Esophagus (tissue), 2 donors: ENCODE measurements around the gene ASIC3. TPM values are rescaled to one million over a fixed set of nuclear protein-coding genes. Genes with fewer than 3 reads are reported as not detected.
"Not testable (repeated sequence)": the region's sequence is repeated elsewhere in the genome, so short reads cannot be mapped to it uniquely, and the experiment has no call there.

Experiments
- H3K27ac ChIP-seq, 2 donors: one replicate each; pipeline ENCODE4 v1.5.1; 2013; ENCODE audit warnings: low read depth in 2 of 2, mild to moderate bottlenecking in 2 of 2, inconsistent platforms in 1 of 2, low read length in 1 of 2, moderate library complexity in 1 of 2
- H3K27me3 ChIP-seq, 2 donors: one replicate each; pipeline ENCODE4 v1.6.1; 2013; ENCODE audit warnings: low read length in 2 of 2, control low read depth in 1 of 2, mild to moderate bottlenecking in 1 of 2; ENCODE audit not compliant: insufficient read depth in 2 of 2, control insufficient read depth in 1 of 2
- H3K36me3 ChIP-seq, 2 donors: one replicate each; pipeline ENCODE4 v1.6.1; 2013; ENCODE audit warnings: low read length in 1 of 2; ENCODE audit not compliant: control insufficient read depth in 2 of 2, insufficient read depth in 2 of 2
- H3K4me1 ChIP-seq, 2 donors: one replicate each; pipeline ENCODE4 v1.6.1; 2013; ENCODE audit warnings: low read length in 1 of 2; ENCODE audit not compliant: control insufficient read depth in 2 of 2, insufficient read depth in 2 of 2
- H3K4me3 ChIP-seq, 2 donors: one replicate each; pipeline ENCODE4 v1.5.1; 2013; ENCODE audit warnings: low read length in 2 of 2, mild to moderate bottlenecking in 2 of 2, low read depth in 1 of 2, moderate library complexity in 1 of 2
- H3K9me3 ChIP-seq, 2 donors: one replicate each; pipeline ENCODE4 v1.6.1; 2013; ENCODE audit warnings: mild to moderate bottlenecking in 2 of 2, low read depth in 1 of 2, low read length in 1 of 2, moderate library complexity in 1 of 2; ENCODE audit not compliant: control insufficient read depth in 2 of 2, insufficient read depth in 1 of 2
- WGBS, 2 donors: extraction: QIAGEN DNeasy Blood & Tissue Kit; methylation state at CpG; one replicate each; pipeline ENCODE4 v1.1.7; 2013; 5-methylcytosine and 5-hydroxymethylcytosine counted together
- polyA plus RNA-seq, 2 donors: library from polyadenylated mRNA; stranded (reverse); fragments of 200-250 nt; gene quantifications; one replicate each; pipeline ENCODE4 v1.2.3, GENCODE V29; 2013
- donor health status: healthy with polysubstance abuse.
- donor health status: Bipolar disorder and iron deficiency.

The ASIC3 gene
- polyA plus RNA-seq, 2 donors = 1.1 to 4.2 TPM

DNA sequence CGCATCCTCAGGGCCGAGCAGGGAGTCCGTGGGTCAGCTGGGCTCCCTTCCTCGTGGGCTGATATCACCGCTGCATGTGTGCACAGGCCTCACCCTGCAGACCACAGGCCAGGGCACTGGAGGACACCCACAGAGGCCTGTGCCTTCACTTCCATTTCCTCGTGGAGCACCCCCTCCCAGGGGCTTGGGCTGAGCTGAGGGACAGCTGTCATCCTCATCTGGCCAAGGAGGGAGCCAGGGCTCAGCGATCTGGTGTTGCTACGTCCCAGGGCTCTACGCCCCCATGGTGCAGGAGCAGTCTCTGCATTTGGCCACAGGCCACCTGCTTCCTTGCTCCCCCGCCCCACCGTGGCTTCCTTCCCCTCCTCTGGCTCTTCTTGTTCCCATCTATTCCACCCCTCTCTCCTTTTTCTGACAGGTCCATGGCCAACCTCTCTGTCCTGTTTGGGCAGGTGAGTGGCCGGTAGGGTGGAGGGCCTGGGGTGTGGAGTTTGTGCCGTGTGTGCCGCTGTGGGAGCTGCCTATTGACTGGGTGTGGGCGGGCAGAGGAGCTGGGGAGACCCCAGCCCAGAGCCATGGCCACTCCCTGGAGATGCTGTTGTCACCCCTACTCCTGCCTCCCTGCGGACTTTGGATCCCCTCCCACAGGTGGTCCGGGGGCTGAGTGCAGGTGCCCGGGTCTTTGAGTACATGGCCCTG, 8.3 kb upstream of the ASIC3 start:
- peaks cover 13 to 35% of the 10 kb centered on the region in 2 donors for H3K36me3 ChIP-seq
- WGBS, 2 donors = 80% methylated on average over 18 of the region's 18 CpGs

DNA sequence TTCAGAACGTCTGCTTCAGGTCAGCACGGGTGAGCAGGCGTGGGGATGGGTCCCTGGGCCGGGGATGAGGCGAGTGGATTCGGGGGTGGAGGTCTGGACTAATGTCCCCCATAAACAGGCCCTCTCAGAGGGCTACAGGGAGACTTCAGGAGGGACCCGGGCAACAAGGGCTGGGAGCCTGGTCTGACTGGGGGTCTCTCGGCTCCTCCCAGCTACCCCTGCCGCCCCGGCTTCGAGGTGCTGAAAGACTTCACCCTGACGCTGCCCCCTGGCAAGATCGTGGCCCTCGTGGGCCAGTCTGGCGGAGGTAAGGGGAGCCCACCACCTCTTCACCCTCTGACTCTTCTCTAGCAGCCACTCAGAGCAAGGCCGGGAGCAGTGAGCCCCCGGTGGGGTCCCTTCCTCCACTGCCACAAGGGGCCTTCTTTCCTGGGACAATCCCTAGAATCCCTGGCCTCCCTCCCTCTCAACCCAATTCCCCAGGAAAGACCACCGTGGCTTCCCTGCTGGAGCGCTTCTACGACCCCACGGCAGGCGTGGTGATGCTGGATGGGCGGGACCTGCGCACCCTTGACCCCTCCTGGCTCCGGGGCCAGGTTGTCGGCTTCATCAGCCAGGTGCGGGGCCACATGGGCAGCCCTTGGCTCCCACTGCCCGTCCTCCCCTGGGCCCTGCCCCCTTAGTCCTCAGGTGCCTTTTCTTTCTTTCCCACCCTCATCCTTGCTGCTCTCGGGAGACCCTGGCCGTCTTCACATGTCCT, 7.5 kb upstream of the ASIC3 start:
- Histone ChIP-seq H3K36me3 (peaks cover 7 to 30% of the 10 kb centered on the region in 2 donors), H3K27me3 (no peaks in the 10 kb centered on the region), H3K4me3 (no peak overlapping the region), H3K4me1 (peaks cover 0 to 3% of the 10 kb centered on the region in 2 donors), H3K27ac (no peak overlapping the region), H3K9me3 (no peaks in the 10 kb centered on the region)
- WGBS, 2 donors = 92 to 95% methylated on average over 30 of the region's 30 CpGs

More for the DNA sequence above, 8.3 kb upstream of the ASIC3 start:
- H3K9me3 ChIP-seq = no peaks in the 10 kb centered on the region
- H3K4me1 ChIP-seq = peaks cover 0 to 3% of the 10 kb centered on the region in 2 donors
- no peaks in the 10 kb centered on the region for H3K27me3 ChIP-seq
- no peak overlapping the region for H3K4me3 ChIP-seq
- no peak overlapping the region for H3K27ac ChIP-seq

DNA sequence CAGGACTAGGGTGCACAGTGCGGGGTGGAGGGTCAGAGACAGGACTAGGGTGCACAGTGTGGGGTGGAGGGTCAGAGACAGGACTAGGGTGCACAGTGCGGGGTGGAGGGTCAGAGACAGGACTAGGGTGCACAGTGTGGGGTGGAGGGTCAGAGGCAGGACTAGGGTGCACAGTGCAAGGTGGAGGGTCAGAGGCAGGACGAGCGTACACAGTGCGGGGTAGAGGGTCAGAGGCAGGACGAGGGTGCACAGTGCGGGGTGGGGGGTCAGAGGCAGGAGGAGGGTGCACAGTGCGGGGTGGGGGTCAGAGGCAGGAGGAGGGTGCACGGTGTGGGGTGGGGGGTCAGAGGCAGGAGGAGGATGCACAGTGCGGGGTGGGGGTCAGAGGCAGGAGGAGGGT, 4.9 kb upstream of the ASIC3 start:
- H3K27me3 ChIP-seq, H3K9me3 ChIP-seq, H3K4me1 ChIP-seq, H3K4me3 ChIP-seq, H3K27ac ChIP-seq: not testable (repeated sequence)
- peaks cover 5 to 19% of the 10 kb centered on the region in 2 donors for H3K36me3 ChIP-seq
- WGBS, 2 donors = 86 to 95% methylated on average over 8 to 10 of the region's 10 CpGs

DNA sequence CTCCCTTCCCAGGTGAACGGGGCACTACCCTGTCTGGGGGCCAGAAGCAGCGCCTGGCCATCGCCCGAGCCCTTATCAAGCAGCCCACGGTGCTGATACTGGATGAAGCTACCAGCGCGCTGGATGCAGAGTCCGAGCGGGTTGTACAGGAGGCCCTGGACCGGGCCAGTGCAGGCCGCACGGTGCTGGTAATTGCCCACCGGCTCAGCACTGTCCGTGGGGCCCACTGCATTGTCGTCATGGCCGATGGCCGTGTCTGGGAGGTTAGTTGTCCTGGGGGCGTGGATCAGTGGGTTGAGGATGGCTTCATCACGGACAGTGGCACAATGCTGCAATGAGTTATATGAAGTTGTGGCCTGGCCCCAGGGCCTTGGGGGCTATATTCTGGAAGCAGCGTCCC, 4.4 kb upstream of the ASIC3 start:
- Histone ChIP-seq H3K27ac (no peak overlapping the region), H3K9me3 (no peaks in the 10 kb centered on the region), H3K4me3 (no peak overlapping the region), H3K27me3 (no peaks in the 10 kb centered on the region), H3K36me3 (peaks cover 5 to 19% of the 10 kb centered on the region in 2 donors), H3K4me1 (peaks cover 3 to 5% of the 10 kb centered on the region in 2 donors)
- WGBS, 2 donors = 92 to 93% methylated on average over 19 to 20 of the region's 20 CpGs

DNA sequence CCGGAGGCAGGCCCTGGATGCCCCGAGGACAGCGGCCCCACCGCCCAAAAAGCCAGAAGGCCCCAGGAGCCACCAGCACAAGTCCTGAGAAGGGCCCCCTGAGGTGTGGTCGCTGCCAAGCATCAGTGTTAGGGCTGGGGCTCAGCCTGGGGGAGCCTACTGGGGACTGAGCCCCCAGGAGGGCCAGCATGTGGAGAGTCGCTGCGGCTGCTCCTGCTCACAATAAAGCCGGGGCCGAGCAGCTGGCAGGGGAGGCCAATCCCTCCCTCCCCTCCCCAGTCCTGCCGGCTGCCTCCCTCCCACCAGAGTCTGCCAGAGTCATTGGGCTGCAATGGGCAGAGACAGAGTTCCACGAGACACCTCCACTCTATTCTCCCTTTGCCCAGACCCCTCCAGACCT, 3.1 kb upstream of the ASIC3 start:
- Histone ChIP-seq H3K27me3 (no peaks in the 10 kb centered on the region), H3K27ac (no peak overlapping the region), H3K9me3 (no peaks in the 10 kb centered on the region), H3K4me1 (peaks cover 0 to 5% of the 10 kb centered on the region in 2 donors), H3K4me3 (no peak overlapping the region), H3K36me3 (peaks cover 5 to 19% of the 10 kb centered on the region in 2 donors)
- 85 to 88% methylated on average over 11 of the region's 11 CpGs for WGBS, 2 donors

DNA sequence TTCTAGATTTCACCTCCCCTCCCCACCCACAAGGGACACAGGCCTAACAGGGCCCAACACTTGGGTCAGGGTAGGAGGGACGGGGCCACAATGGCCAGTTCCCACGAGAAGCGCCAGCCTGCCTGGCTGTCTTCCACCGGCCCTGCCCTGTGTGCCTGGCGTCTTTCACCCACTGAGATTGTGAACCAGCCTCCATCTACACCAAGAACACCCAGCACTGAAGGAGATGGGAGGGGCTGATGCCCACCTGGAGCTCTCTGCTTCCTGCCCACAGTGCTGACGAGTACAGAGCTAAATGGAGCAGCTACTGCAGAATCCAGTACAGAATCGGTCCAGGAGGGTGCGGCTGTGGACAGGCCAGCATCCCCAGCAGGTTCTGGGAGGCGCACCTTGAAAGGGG, 2.4 kb upstream of the ASIC3 start:
- Histone ChIP-seq H3K4me3 (no peak overlapping the region), H3K9me3 (no peaks in the 10 kb centered on the region), H3K27ac (no peak overlapping the region), H3K27me3 (no peaks in the 10 kb centered on the region), H3K4me1 (peaks cover 2 to 7% of the 10 kb centered on the region in 2 donors), H3K36me3 (peaks cover 5 to 19% of the 10 kb centered on the region in 2 donors)
- 75 to 82% methylated on average over 9 of the region's 9 CpGs for WGBS, 2 donors

DNA sequence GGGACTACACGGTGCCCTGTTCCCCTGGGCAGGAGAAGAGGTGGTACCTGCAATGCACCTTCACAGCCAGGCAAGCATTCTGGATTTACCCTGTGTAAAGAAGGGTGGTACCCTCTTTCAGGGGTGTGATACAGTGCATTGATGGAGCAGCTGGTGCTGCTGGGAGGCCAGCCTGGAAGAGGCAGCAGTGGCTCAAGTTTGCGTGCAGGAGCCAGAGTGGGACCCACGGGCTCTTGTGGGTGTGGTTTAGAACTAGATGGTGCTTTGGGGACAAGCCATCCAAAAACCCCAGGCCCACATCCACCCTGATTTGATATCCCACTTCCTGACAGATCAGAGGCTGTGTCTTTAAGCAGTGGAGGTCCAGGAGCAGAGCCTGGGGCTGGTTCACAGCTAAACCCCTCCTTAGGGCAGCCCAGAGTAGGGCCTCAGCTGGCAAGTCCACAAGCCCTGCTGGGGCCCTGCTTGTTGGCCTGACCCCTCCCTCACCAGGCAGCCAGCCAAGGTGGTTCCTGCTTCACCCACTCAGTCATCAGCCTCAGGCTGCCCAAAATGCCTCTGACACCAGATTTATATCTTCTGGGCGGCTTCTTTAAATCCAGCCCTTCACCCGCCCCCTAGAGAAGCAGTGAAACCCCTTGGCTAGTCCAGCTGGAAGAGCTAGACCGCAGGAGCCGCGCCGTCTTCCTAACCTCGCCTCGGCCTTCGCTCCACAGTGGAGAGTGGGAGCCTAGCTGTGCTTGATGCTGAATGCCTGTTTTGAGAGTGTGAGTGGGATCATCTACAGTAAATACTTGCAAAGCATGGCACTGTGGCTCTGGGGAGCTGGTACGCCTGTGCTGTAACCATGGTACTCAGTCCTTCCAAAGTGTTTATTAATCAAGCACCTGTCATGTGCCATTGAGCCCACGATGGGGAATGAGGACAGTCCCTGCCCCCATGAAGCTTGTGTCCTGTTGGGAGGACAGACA, 1.4 kb upstream of the ASIC3 start:
- WGBS, 2 donors = 28 to 39% methylated on average over 14 of the region's 14 CpGs
- Histone ChIP-seq H3K4me1 (peaks cover 4 to 7% of the 10 kb centered on the region in 2 donors), H3K4me3 (no peak overlapping the region), H3K27me3 (no peaks in the 10 kb centered on the region), H3K36me3 (peaks cover 5 to 19% of the 10 kb centered on the region in 2 donors), H3K9me3 (no peaks in the 10 kb centered on the region), H3K27ac (no peak overlapping the region)

DNA sequence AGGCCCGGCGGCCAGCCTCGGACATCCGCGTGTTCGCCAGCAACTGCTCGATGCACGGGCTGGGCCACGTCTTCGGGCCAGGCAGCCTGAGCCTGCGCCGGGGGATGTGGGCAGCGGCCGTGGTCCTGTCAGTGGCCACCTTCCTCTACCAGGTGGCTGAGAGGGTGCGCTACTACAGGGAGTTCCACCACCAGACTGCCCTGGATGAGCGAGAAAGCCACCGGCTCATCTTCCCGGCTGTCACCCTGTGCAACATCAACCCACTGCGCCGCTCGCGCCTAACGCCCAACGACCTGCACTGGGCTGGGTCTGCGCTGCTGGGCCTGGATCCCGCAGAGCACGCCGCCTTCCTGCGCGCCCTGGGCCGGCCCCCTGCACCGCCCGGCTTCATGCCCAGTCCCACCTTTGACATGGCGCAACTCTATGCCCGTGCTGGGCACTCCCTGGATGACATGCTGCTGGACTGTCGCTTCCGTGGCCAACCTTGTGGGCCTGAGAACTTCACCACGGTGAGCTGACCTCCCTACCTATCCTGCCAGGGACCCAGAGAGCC, 656 bp downstream of the ASIC3 start:
- 89 to 94% methylated on average over 37 to 38 of the region's 38 CpGs for WGBS, 2 donors
- Histone ChIP-seq H3K27ac (no peak overlapping the region), H3K4me3 (no peak overlapping the region), H3K27me3 (no peaks in the 10 kb centered on the region), H3K9me3 (no peaks in the 10 kb centered on the region), H3K36me3 (peaks cover 2 to 17% of the 10 kb centered on the region in 2 donors), H3K4me1 (peaks cover 4 to 7% of the 10 kb centered on the region in 2 donors)

DNA sequence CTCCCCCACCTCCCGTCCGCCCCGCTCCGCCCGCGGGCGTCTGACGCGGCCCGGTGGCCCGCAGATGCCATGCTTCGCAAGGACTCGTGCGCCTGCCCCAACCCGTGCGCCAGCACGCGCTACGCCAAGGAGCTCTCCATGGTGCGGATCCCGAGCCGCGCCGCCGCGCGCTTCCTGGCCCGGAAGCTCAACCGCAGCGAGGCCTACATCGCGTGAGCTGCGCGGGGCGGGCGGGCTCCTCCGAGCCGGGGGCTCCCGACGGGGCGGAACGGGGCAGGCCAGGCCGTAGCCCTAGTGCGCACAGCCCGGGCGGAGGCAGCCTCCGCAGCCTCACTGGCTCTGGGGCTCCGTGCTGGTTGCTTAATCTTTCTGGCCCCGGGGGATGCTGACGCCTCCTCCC, 2.8 kb downstream of the ASIC3 start:
- H3K4me3 ChIP-seq = peak overlapping the region in 1 of 2 donors; percentile 9
- WGBS, 2 donors = 1 to 5% methylated on average over 33 to 50 of the region's 50 CpGs
- peaks cover 4 to 7% of the 10 kb centered on the region in 2 donors for H3K4me1 ChIP-seq
- H3K27me3 ChIP-seq = no peaks in the 10 kb centered on the region
- H3K36me3 ChIP-seq = peaks cover 0 to 10% of the 10 kb centered on the region in 2 donors
- H3K9me3 ChIP-seq = no peaks in the 10 kb centered on the region
- no peak overlapping the region for H3K27ac ChIP-seq
